ENCODE results near the gene ANKRD11. TPM values are rescaled to one million over a fixed set of nuclear protein-coding genes. Genes with fewer than 3 reads are reported as not detected.

ANKRD11 gene
- total and polyA plus RNA-seq, 8 donors = 43.9 to 74.0 (median 46.2) TPM

GRCh38 chr16:89536371-89536770 lies 46.0 kb upstream of the ANKRD11 start:
- intact Hi-C loops (cut with DNase I) = no loop called here

GRCh38 chr16:89534252-89534756 lies 43.9 kb upstream of the ANKRD11 start:
- ATAC-seq (peak in 3 of 4 donors; percentile 41 to 78 (median 76)), FAIRE-seq (no peak)
- peaks cover 0 to 64% (median 11%) of the 10 kb centered on the region in 3 donors for H3K36me3 ChIP-seq

More at GRCh38 chr16:89536371-89536770, 46.0 kb upstream of the ANKRD11 start:
- 93 to 96% methylated on average over 13 to 16 of the region's 24 CpGs for WGBS, 2 donors
- H3K27ac ChIP-seq = no peak overlapping the region
- H3K4me1 ChIP-seq = no peaks in the 10 kb centered on the region
- no peaks in the 10 kb centered on the region for H3K9me3 ChIP-seq
- TF ChIP-seq CTCF (IDR thresholded peaks at IDR 0.05) = no peak
- no peak for FAIRE-seq
- no peaks in the 10 kb centered on the region for H3K27me3 ChIP-seq
- no peak overlapping the region for H3K4me3 ChIP-seq
- no peak for DNase-seq
- peaks cover 0 to 48% (median 10%) of the 10 kb centered on the region in 3 donors for H3K36me3 ChIP-seq
- peak in 1 of 4 donors; percentile 11 for ATAC-seq

GRCh38 chr16:89531821-89532526 lies 41.6 kb upstream of the ANKRD11 start:
- TF ChIP-seq CTCF (IDR thresholded peaks at IDR 0.05) = no peak
- 91 to 92% methylated on average over 31 of the region's 31 CpGs for WGBS, 2 donors
- no peak overlapping the region for H3K27ac ChIP-seq
- no peak overlapping the region for H3K4me3 ChIP-seq
- ATAC-seq = no peak
- no peak for DNase-seq
- H3K27me3 ChIP-seq = no peaks in the 10 kb centered on the region
- H3K36me3 ChIP-seq = peaks cover 0 to 64% (median 18%) of the 10 kb centered on the region in 3 donors
- H3K9me3 ChIP-seq = no peaks in the 10 kb centered on the region
- FAIRE-seq = no peak
- intact Hi-C loops (cut with DNase I) = no loop called here
- no peaks in the 10 kb centered on the region for H3K4me1 ChIP-seq

More at GRCh38 chr16:89534252-89534756, 43.9 kb upstream of the ANKRD11 start:
- no peak for TF ChIP-seq CTCF (IDR thresholded peaks at IDR 0.05)
- Histone ChIP-seq H3K9me3 (no peaks in the 10 kb centered on the region), H3K27me3 (no peaks in the 10 kb centered on the region), H3K4me3 (no peak overlapping the region), H3K27ac (peak overlapping the region in 2 of 4 donors; percentile 17 to 23), H3K4me1 (no peaks in the 10 kb centered on the region)
- DNase-seq = no peak
- intact Hi-C loops (cut with DNase I) = no loop called here
- WGBS, 2 donors = 73 to 75% methylated on average over 11 of the region's 11 CpGs

GRCh38 chr16:89530401-89531381 lies 40.3 kb upstream of the ANKRD11 start:
- H3K4me1 ChIP-seq = no peaks in the 10 kb centered on the region
- H3K27ac ChIP-seq = no peak overlapping the region
- DNase-seq (no peak), ATAC-seq (no peak), FAIRE-seq (no peak)
- 93 to 96% methylated on average over 37 of the region's 37 CpGs for WGBS, 2 donors
- TF ChIP-seq CTCF (IDR thresholded peaks at IDR 0.05) = no peak
- no peaks in the 10 kb centered on the region for H3K9me3 ChIP-seq
- H3K27me3 ChIP-seq = no peaks in the 10 kb centered on the region
- H3K36me3 ChIP-seq = peaks cover 0 to 69% (median 24%) of the 10 kb centered on the region in 3 donors
- no peak overlapping the region for H3K4me3 ChIP-seq
- intact Hi-C loops (cut with DNase I) = no loop called here

Data from pancreas (tissue), 10 donors.